HG03108 (cell line): Measurements from ENCODE around the gene DUS1L.

Experiments
- ATAC-seq: cut with Tn5 transposase; IDR thresholded peaks from one replicate; pipeline ENCODE4 v1.9.1; 2021; ENCODE audit warnings: moderate library complexity; ENCODE audit not compliant: unreplicated experiment

Gene DUS1L

GRCh38 chr17:82101301-82101715, 35.7 kb upstream of the DUS1L start:
- no peak for ATAC-seq

- ATAC-seq = no peak
These were observed 35.1 kb upstream of the DUS1L start for GRCh38 chr17:82100502-82101298.

GRCh38 chr17:82098939-82099763, 33.5 kb upstream of the DUS1L start:
- ATAC-seq = peak; percentile 9

GRCh38 chr17:82098169-82098938, 32.8 kb upstream of the DUS1L start, which contains the start of gene FASN:
FASN (minus strand) TSS chr17:82098236; CDS start chr17:82096445, 1,791 bp downstream.
- ATAC-seq = peak; percentile 63

- peak; percentile 10 for ATAC-seq
These were observed 32.2 kb upstream of the DUS1L start for GRCh38 chr17:82097919-82098168.

- no peak for ATAC-seq
These were observed 31.7 kb upstream of the DUS1L start for GRCh38 chr17:82097184-82097918.

GRCh38 chr17:82096709-82097183, 31.1 kb upstream of the DUS1L start:
- ATAC-seq = no peak

- no peak for ATAC-seq
These were observed 30.4 kb upstream of the DUS1L start for GRCh38 chr17:82095777-82096708.

- no peak for ATAC-seq
These were observed 29.6 kb upstream of the DUS1L start for GRCh38 chr17:82094931-82095776.

GRCh38 chr17:82092995-82093751, 27.6 kb upstream of the DUS1L start:
- no peak for ATAC-seq

GRCh38 chr17:82092628-82092994, 27.0 kb upstream of the DUS1L start:
- ATAC-seq = no peak

- ATAC-seq = no peak
These were observed 26.5 kb upstream of the DUS1L start for GRCh38 chr17:82092094-82092586.

GRCh38 chr17:82091264-82092066, 25.9 kb upstream of the DUS1L start:
- no peak for ATAC-seq

GRCh38 chr17:82090549-82091263, 25.1 kb upstream of the DUS1L start:
- no peak for ATAC-seq

GRCh38 chr17:82089723-82090548, 24.3 kb upstream of the DUS1L start:
- ATAC-seq = no peak
